ENCODE measurements around the gene JPH2.

The JPH2 gene

GRCh38 chr20:44110816-44111568, 76.0 kb downstream of the JPH2 start:
- in situ Hi-C loops (cut with HindIII; ENCODE audit: low sequenced_read_pairs) = no loop called here

- in situ Hi-C loops (cut with HindIII; ENCODE audit: low sequenced_read_pairs) = no loop called here
Measured at GRCh38 chr20:44109951-44110361, 77.0 kb downstream of the JPH2 start.

- in situ Hi-C loops (cut with HindIII; ENCODE audit: low sequenced_read_pairs) = no loop called here
Measured at GRCh38 chr20:44106615-44107014, 80.4 kb downstream of the JPH2 start.

GRCh38 chr20:44104798-44105517, 82.0 kb downstream of the JPH2 start:
- in situ Hi-C loops (cut with HindIII; ENCODE audit: low sequenced_read_pairs) = no loop called here

- in situ Hi-C loops (cut with HindIII; ENCODE audit: low sequenced_read_pairs) = no loop called here
Measured at GRCh38 chr20:44102582-44102981, 84.4 kb downstream of the JPH2 start.

GRCh38 chr20:44099832-44100231, 87.2 kb downstream of the JPH2 start:
- in situ Hi-C loops (cut with HindIII; ENCODE audit: low sequenced_read_pairs) = loop anchor here (5.0 to 25.0 kb wide), 3 partner anchors 97 to 338 kb away; no protein-coding TSS in a partner anchor

GRCh38 chr20:44098657-44099056, 88.3 kb downstream of the JPH2 start:
- in situ Hi-C loops (cut with HindIII; ENCODE audit: low sequenced_read_pairs) = loop anchor here (5.0 to 25.0 kb wide), 3 partner anchors 99 to 336 kb away; no protein-coding TSS in a partner anchor

- in situ Hi-C loops (cut with HindIII; ENCODE audit: low sequenced_read_pairs) = loop anchor here (5.0 to 25.0 kb wide), 3 partner anchors 99 to 336 kb away; no protein-coding TSS in a partner anchor
Measured at GRCh38 chr20:44098256-44098630, 88.7 kb downstream of the JPH2 start.

- in situ Hi-C loops (cut with HindIII; ENCODE audit: low sequenced_read_pairs) = loop anchor here (5.0 to 25.0 kb wide), 3 partner anchors 100 to 335 kb away; no protein-coding TSS in a partner anchor
Measured at GRCh38 chr20:44097521-44098255, 89.3 kb downstream of the JPH2 start.

GRCh38 chr20:44095831-44096230, 91.2 kb downstream of the JPH2 start:
- in situ Hi-C loops (cut with HindIII; ENCODE audit: low sequenced_read_pairs) = loop anchor here (5.0 to 25.0 kb wide), 3 partner anchors 101 to 334 kb away; no protein-coding TSS in a partner anchor

- in situ Hi-C loops (cut with HindIII; ENCODE audit: low sequenced_read_pairs) = loop anchor here (10.0 to 25.0 kb wide), 2 partner anchors 232 to 331 kb away; no protein-coding TSS in a partner anchor
Measured at GRCh38 chr20:44093249-44093582, 93.8 kb downstream of the JPH2 start.

- in situ Hi-C loops (cut with HindIII; ENCODE audit: low sequenced_read_pairs) = loop anchor here (10.0 to 25.0 kb wide), 2 partner anchors 232 to 330 kb away; no protein-coding TSS in a partner anchor
Measured at GRCh38 chr20:44092551-44093248, 94.3 kb downstream of the JPH2 start.

- in situ Hi-C loops (cut with HindIII; ENCODE audit: low sequenced_read_pairs) = loop anchor here (10.0 to 25.0 kb wide), 2 partner anchors 234 to 329 kb away; no protein-coding TSS in a partner anchor
Measured at GRCh38 chr20:44091026-44091425, 96.0 kb downstream of the JPH2 start.

- in situ Hi-C loops (cut with HindIII; ENCODE audit: low sequenced_read_pairs) = loop anchor here (10.0 to 25.0 kb wide), 2 partner anchors 235 to 328 kb away; no protein-coding TSS in a partner anchor
Measured at GRCh38 chr20:44089987-44090674, 96.9 kb downstream of the JPH2 start.

GRCh38 chr20:44087857-44088120, 99.2 kb downstream of the JPH2 start:
- in situ Hi-C loops (cut with HindIII; ENCODE audit: low sequenced_read_pairs) = loop anchor here (25.0 kb wide), 1 partner anchor 325 kb away; no protein-coding TSS in a partner anchor

- in situ Hi-C loops (cut with HindIII; ENCODE audit: low sequenced_read_pairs) = loop anchor here (25.0 kb wide), 1 partner anchor 325 kb away; no protein-coding TSS in a partner anchor
Measured at GRCh38 chr20:44087051-44087856, 99.7 kb downstream of the JPH2 start.

- in situ Hi-C loops (cut with HindIII; ENCODE audit: low sequenced_read_pairs) = loop anchor here (25.0 kb wide), 1 partner anchor 324 kb away; no protein-coding TSS in a partner anchor
Measured at GRCh38 chr20:44085616-44086434, 101.2 kb downstream of the JPH2 start.

GRCh38 chr20:44084891-44085290, 102.1 kb downstream of the JPH2 start:
- in situ Hi-C loops (cut with HindIII; ENCODE audit: low sequenced_read_pairs) = loop anchor here (25.0 kb wide), 1 partner anchor 323 kb away; no protein-coding TSS in a partner anchor

All from endothelial cell of hepatic sinusoid (primary cell).